A549 (cell line): ENCODE results near the gene COL28A1.

Experiments
- EP300 ChIP-seq, 2 experiments: fragments of >200 bp; sonication (Bioruptor Twin); formaldehyde crosslinking; IDR thresholded peaks; 2 replicates in 1 of 2; 3 replicates in 1 of 2; pipeline ENCODE4 v1.6.1; 2016 to 2017
- HES2 ChIP-seq: fragments of >200 bp; sonication (Bioruptor Twin); formaldehyde crosslinking; IDR thresholded peaks from 2 replicates; pipeline ENCODE4 v1.6.1; 2016
- NPAS2 ChIP-seq: fragments of 250-450 bp; sonication (Bioruptor Pico); IDR thresholded peaks from 2 replicates; pipeline ENCODE4 v1.8.0; 2022; ENCODE audit warnings: mild to moderate bottlenecking, moderate library complexity, borderline replicate concordance
- RFX5 ChIP-seq: fragments of 450-650 bp; IDR thresholded peaks from 2 replicates; pipeline ENCODE4 v1.7.1; 2014; ENCODE audit warnings: antibody characterized with exemption, mild to moderate bottlenecking, moderate library complexity
- SMC3 ChIP-seq: fragments of >200 bp; sonication (Bioruptor Twin); formaldehyde crosslinking; IDR thresholded peaks from 3 replicates; pipeline ENCODE4 v1.6.1; 2018; ENCODE audit warnings: inconsistent platforms
- SREBF2 ChIP-seq: fragments of 450-650 bp; IDR thresholded peaks from 2 replicates; pipeline ENCODE4 v1.6.1; 2014; ENCODE audit warnings: mild to moderate bottlenecking, moderate library complexity
- TF ChIP-seq, protein P1 (sequence below): fragments of >200 bp; sonication (Bioruptor Twin); formaldehyde crosslinking; IDR thresholded peaks from 3 replicates; pipeline ENCODE4 v1.5.1; 2016
- TF ChIP-seq, protein P2 (sequence below): IDR thresholded peaks from 2 replicates; pipeline ENCODE4 v1.6.1; 2012
- TF ChIP-seq, protein P3 (sequence below): fragments of >200 bp; sonication (Bioruptor Twin); formaldehyde crosslinking; IDR thresholded peaks from 3 replicates; pipeline ENCODE4 v1.6.1; 2016

DNA sequence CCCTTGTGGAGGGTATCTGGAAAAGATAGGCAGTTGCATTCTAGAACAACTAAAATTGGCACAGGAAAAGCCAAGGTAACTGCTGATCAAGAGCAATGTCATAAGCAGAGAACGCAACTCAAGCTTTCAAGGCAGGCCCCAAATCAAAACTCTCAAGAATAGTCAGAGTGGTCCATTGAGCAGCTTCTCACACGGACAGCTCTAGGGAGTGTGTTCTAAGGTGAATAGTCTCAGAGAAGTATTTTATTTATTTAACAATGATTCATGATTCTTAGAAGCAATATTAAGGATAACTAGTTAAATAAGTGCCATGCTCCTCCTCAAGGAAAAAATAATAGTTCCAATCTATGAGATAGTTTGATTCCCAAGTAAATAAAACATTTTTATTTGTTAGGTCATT lies 83.0 kb downstream of the COL28A1 start:
- TF ChIP-seq, protein P1, sequence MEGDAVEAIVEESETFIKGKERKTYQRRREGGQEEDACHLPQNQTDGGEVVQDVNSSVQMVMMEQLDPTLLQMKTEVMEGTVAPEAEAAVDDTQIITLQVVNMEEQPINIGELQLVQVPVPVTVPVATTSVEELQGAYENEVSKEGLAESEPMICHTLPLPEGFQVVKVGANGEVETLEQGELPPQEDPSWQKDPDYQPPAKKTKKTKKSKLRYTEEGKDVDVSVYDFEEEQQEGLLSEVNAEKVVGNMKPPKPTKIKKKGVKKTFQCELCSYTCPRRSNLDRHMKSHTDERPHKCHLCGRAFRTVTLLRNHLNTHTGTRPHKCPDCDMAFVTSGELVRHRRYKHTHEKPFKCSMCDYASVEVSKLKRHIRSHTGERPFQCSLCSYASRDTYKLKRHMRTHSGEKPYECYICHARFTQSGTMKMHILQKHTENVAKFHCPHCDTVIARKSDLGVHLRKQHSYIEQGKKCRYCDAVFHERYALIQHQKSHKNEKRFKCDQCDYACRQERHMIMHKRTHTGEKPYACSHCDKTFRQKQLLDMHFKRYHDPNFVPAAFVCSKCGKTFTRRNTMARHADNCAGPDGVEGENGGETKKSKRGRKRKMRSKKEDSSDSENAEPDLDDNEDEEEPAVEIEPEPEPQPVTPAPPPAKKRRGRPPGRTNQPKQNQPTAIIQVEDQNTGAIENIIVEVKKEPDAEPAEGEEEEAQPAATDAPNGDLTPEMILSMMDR = no peak
- TF ChIP-seq SREBF2 (no peak), HES2 (no peak), EP300 (IDR thresholded peaks at IDR 0.05) (no peak), SMC3 (no peak), NPAS2 (CRISPR knock-in tag) (no peak), RFX5 (no peak)
- TF ChIP-seq, protein P2, sequence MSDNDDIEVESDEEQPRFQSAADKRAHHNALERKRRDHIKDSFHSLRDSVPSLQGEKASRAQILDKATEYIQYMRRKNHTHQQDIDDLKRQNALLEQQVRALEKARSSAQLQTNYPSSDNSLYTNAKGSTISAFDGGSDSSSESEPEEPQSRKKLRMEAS = no peak
- TF ChIP-seq, protein P3, sequence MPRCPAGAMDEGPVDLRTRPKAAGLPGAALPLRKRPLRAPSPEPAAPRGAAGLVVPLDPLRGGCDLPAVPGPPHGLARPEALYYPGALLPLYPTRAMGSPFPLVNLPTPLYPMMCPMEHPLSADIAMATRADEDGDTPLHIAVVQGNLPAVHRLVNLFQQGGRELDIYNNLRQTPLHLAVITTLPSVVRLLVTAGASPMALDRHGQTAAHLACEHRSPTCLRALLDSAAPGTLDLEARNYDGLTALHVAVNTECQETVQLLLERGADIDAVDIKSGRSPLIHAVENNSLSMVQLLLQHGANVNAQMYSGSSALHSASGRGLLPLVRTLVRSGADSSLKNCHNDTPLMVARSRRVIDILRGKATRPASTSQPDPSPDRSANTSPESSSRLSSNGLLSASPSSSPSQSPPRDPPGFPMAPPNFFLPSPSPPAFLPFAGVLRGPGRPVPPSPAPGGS = no peak
